SK-N-MC (cell line): ENCODE measurements around the gene TBC1D14.

Experiments used
- EZH2 ChIP-seq: fragments of 200-600 bp; sonication (generic); IDR thresholded peaks from one replicate; pipeline ENCODE4 v1.6.1; 2017; ENCODE audit warnings: antibody characterized with exemption
- FOXP2 ChIP-seq: optimal IDR thresholded peaks from 2 replicates; pipeline ENCODE3; 2011; ENCODE audit warnings: mild to moderate bottlenecking, moderate library complexity; ENCODE audit not compliant: insufficient read depth; ENCODE audit errors: extremely low read length, control extremely low read depth
- POLR2AphosphoS5 ChIP-seq: IDR thresholded peaks from 2 replicates; pipeline ENCODE4 v1.6.1; 2012; ENCODE audit warnings: mild to moderate bottlenecking, low read depth, low read length, borderline replicate concordance

DNA sequence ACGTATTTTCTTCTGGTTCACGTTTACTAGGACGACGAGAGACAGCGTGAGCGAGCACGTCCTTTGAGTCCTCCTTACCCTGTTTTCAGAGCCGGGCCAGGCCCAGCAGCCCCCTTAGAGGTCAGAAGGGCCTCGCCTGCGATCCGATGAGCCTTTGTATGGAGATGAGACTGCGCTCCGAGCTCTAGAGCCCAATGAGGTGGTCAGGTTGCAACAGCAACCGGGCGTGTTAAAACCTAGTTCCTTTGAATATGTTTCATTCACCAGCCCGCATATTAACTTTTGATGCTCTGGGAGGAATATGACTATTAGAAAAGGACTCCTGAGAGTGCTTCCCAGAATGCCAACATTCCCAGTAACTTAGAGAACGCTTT, 77.9 kb downstream of the TBC1D14 start:
- TF ChIP-seq POLR2AphosphoS5 = no peak
- TF ChIP-seq EZH2 = no peak
- no peak for TF ChIP-seq FOXP2
